Effector memory CD4-positive, alpha-beta T cell (primary cell): ENCODE data around the gene RFPL4A.
"Not testable (repeated sequence)": the region's sequence is repeated elsewhere in the genome, so short reads cannot be mapped to it uniquely, and the experiment has no call there.

ENCODE experiments used
- DNase-seq, 3 donors: peaks; one replicate each; pipeline ENCODE4 v3.0.0-alpha.2; 2020
- H3K27ac ChIP-seq: 2 replicates; pipeline ENCODE4 v1.7.0; 2013; ENCODE audit warnings: mild to moderate bottlenecking, low read length, moderate library complexity; ENCODE audit not compliant: insufficient read depth, poor library complexity, severe bottlenecking
- H3K27me3 ChIP-seq: replicated peaks from 2 replicates; pipeline ENCODE4 v1.7.0; 2013; ENCODE audit warnings: mild to moderate bottlenecking, low read length; ENCODE audit not compliant: insufficient read depth, control insufficient read depth, poor library complexity, severe bottlenecking
- H3K36me3 ChIP-seq: 2 replicates; pipeline ENCODE4 v1.7.0; 2013; ENCODE audit warnings: mild to moderate bottlenecking, low read length, moderate library complexity; ENCODE audit not compliant: control insufficient read depth, insufficient read depth
- H3K4me1 ChIP-seq: 2 replicates; pipeline ENCODE4 v1.7.0; 2013; ENCODE audit warnings: low read length, mild to moderate bottlenecking; ENCODE audit not compliant: control insufficient read depth, insufficient read depth, poor library complexity, severe bottlenecking
- H3K4me3 ChIP-seq: 2 replicates; pipeline ENCODE4 v1.7.0; 2013; ENCODE audit warnings: low read length, low read depth, mild to moderate bottlenecking; ENCODE audit not compliant: insufficient read depth, poor library complexity, severe bottlenecking
- H3K9me3 ChIP-seq: 2 replicates; pipeline ENCODE4 v1.7.0; 2013; ENCODE audit warnings: mild to moderate bottlenecking, low read length, moderate library complexity; ENCODE audit not compliant: control insufficient read depth
- total RNA-seq, 3 donors: gene quantifications; one replicate each; lab custom pipeline; 2026; lab: John Stamatoyannopoulos, UW

RFPL4A gene
- 0 reads per million in 3 donors for total RNA-seq

- not testable (repeated sequence) for H3K4me1 ChIP-seq, H3K27ac ChIP-seq, H3K9me3 ChIP-seq, H3K4me3 ChIP-seq, H3K27me3 ChIP-seq, H3K36me3 ChIP-seq, DNase-seq
Measured at GRCh38 chr19:55758797-55759196, at the start of gene RFPL4A. RFPL4A (plus strand) TSS chr19:55759097; CDS start chr19:55761801, 2,704 bp downstream.

GRCh38 chr19:55711719-55712118, 47.2 kb upstream of the RFPL4A start:
- no peak overlapping the region for H3K27ac ChIP-seq
- no peak for DNase-seq
- no peaks in the 10 kb centered on the region for H3K4me1 ChIP-seq
- H3K36me3 ChIP-seq = no peaks in the 10 kb centered on the region
- no peak overlapping the region for H3K4me3 ChIP-seq
- no peaks in the 10 kb centered on the region for H3K27me3 ChIP-seq
- H3K9me3 ChIP-seq = no peaks in the 10 kb centered on the region

- DNase-seq = no peak
- H3K4me3 ChIP-seq = no peak overlapping the region
- H3K4me1 ChIP-seq = no peaks in the 10 kb centered on the region
- H3K9me3 ChIP-seq = no peaks in the 10 kb centered on the region
- H3K27ac ChIP-seq = no peak overlapping the region
- no peaks in the 10 kb centered on the region for H3K36me3 ChIP-seq
- no peaks in the 10 kb centered on the region for H3K27me3 ChIP-seq
Measured at GRCh38 chr19:55712804-55713631, 45.9 kb upstream of the RFPL4A start.

GRCh38 chr19:55716531-55716930, 42.4 kb upstream of the RFPL4A start:
- Histone ChIP-seq H3K36me3 (no peaks in the 10 kb centered on the region), H3K4me1 (no peaks in the 10 kb centered on the region), H3K4me3 (no peak overlapping the region), H3K27me3 (no peaks in the 10 kb centered on the region), H3K9me3 (no peaks in the 10 kb centered on the region), H3K27ac (no peak overlapping the region)
- no peak for DNase-seq

- DNase-seq = no peak
- Histone ChIP-seq H3K9me3 (no peaks in the 10 kb centered on the region), H3K4me3 (no peak overlapping the region), H3K27me3 (no peaks in the 10 kb centered on the region), H3K36me3 (no peaks in the 10 kb centered on the region), H3K27ac (no peak overlapping the region), H3K4me1 (no peaks in the 10 kb centered on the region)
Measured at GRCh38 chr19:55717251-55717650, 41.6 kb upstream of the RFPL4A start.

- H3K36me3 ChIP-seq, H3K27me3 ChIP-seq, H3K4me3 ChIP-seq, H3K9me3 ChIP-seq, H3K4me1 ChIP-seq, H3K27ac ChIP-seq, DNase-seq: not testable (repeated sequence)
Measured at GRCh38 chr19:55717879-55718711, 40.8 kb upstream of the RFPL4A start.

- Histone ChIP-seq H3K36me3 (no peaks in the 10 kb centered on the region), H3K27me3 (no peaks in the 10 kb centered on the region), H3K9me3 (no peaks in the 10 kb centered on the region), H3K4me1 (no peaks in the 10 kb centered on the region), H3K27ac (no peak overlapping the region), H3K4me3 (no peak overlapping the region)
- DNase-seq = no peak
Measured at GRCh38 chr19:55720214-55720746, 38.6 kb upstream of the RFPL4A start.

- Histone ChIP-seq H3K4me1 (no peaks in the 10 kb centered on the region), H3K9me3 (no peaks in the 10 kb centered on the region), H3K27me3 (no peaks in the 10 kb centered on the region), H3K27ac (no peak overlapping the region), H3K36me3 (no peaks in the 10 kb centered on the region), H3K4me3 (no peak overlapping the region)
- DNase-seq = no peak
Measured at GRCh38 chr19:55720801-55721200, 38.1 kb upstream of the RFPL4A start.

- no peak overlapping the region for H3K27ac ChIP-seq
- no peaks in the 10 kb centered on the region for H3K36me3 ChIP-seq
- no peak overlapping the region for H3K4me3 ChIP-seq
- no peak for DNase-seq
- no peaks in the 10 kb centered on the region for H3K9me3 ChIP-seq
- H3K4me1 ChIP-seq = no peaks in the 10 kb centered on the region
- H3K27me3 ChIP-seq = no peaks in the 10 kb centered on the region
Measured at GRCh38 chr19:55723491-55723890, 35.4 kb upstream of the RFPL4A start.

- not testable (repeated sequence) for H3K27ac ChIP-seq, H3K4me1 ChIP-seq, H3K9me3 ChIP-seq, DNase-seq, H3K36me3 ChIP-seq, H3K27me3 ChIP-seq, H3K4me3 ChIP-seq
Measured at GRCh38 chr19:55730378-55730777, 28.5 kb upstream of the RFPL4A start.
